A673 (cell line): ENCODE results near the gene TENM4.

Source experiments
- CTCF ChIP-seq: fragments of 300-800, 200-600 bp; sonication (generic); conservative IDR thresholded peaks from 2 replicates; pipeline ENCODE4 v1.5.1; 2017; ENCODE audit warnings: low read depth, mild to moderate bottlenecking, antibody characterized with exemption, low read length, moderate library complexity, mixed read lengths
- EZH2 ChIP-seq: fragments of 200-600 bp; sonication (generic); IDR thresholded peaks from 2 replicates; pipeline ENCODE4 v1.6.1; 2017; ENCODE audit warnings: borderline replicate concordance, low read depth, mild to moderate bottlenecking, mixed read lengths, antibody characterized with exemption, low read length; ENCODE audit not compliant: poor library complexity, severe bottlenecking

GRCh38 chr11:79461666-79462645 lies 21.1 kb upstream of the TENM4 start:
- no peak for TF ChIP-seq CTCF
- no peak for TF ChIP-seq EZH2
